ENCODE results near the gene VDAC1. TPM values are rescaled to one million over a fixed set of nuclear protein-coding genes. Genes with fewer than 3 reads are reported as not detected.

VDAC1 gene
- total RNA-seq, 4 donors from 2014 or later, result 84.4 to 121 (median 112) TPM

DNA sequence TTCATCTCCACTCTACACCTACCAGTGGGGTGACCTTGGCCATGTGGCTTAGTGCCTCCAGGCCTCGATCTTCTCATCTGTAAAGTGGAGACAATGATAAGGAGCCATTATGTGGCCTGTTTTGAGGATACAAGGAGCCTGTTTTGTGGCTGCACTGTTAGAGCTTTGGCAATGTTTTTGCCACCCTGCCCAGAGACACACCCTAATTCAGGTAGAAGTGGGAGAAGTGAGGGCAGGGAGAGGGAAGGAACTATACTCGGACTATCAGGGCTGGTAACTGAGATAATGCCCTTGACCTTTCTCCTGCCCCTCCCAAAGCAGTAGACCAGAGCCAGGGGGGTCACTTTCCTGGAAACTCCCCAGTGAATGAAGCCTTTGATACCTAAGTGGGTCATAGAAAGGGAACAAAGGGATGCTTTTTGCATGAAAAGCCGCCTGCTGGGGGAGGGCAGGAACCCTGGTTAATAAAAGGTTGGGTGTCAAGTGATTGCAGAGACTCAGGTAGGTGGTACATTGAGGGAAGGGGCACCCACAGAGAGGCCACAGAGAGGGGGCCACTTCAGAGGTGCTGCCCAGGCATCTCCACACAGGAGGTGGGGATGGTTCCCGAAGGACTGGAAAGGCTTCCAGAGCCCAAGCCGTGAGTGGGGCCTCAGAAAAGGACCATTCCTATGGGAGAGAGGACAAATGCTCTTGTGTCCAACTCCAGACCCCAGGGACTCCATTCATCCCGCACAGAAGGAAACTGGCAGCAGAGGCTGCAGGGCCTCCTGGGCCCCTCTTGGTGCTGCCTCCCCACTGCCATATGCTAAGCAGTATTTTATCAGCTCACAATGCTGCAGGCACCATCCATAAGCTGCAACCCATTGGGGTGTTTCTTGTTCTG, 42.3 kb upstream of the VDAC1 start:
- TF ChIP-seq, protein P1, sequence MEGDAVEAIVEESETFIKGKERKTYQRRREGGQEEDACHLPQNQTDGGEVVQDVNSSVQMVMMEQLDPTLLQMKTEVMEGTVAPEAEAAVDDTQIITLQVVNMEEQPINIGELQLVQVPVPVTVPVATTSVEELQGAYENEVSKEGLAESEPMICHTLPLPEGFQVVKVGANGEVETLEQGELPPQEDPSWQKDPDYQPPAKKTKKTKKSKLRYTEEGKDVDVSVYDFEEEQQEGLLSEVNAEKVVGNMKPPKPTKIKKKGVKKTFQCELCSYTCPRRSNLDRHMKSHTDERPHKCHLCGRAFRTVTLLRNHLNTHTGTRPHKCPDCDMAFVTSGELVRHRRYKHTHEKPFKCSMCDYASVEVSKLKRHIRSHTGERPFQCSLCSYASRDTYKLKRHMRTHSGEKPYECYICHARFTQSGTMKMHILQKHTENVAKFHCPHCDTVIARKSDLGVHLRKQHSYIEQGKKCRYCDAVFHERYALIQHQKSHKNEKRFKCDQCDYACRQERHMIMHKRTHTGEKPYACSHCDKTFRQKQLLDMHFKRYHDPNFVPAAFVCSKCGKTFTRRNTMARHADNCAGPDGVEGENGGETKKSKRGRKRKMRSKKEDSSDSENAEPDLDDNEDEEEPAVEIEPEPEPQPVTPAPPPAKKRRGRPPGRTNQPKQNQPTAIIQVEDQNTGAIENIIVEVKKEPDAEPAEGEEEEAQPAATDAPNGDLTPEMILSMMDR (IDR thresholded peaks at IDR 0.05; ENCODE audit: low read depth), result no peak

DNA sequence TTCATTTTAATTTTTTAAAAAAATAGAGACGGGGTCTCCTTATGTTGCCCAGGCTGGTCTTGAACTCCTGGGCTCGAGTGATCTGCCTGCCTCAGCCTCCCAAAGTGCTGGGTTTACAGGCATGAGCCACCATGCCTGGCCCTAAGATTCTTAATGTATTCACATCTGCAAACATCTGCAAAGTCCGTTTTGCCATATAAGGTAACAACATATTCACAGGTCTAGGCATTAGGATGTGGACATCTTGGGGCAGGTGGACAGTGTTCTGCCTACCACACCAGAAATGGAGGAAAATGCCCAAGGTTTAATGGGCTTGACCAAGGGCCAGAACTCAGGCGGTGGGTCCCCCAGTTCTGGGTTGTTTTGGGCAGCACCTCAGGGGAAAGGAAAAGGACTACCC, 41.6 kb upstream of the VDAC1 start:
- TF ChIP-seq, protein P1 (IDR thresholded peaks at IDR 0.05; ENCODE audit: low read depth), result no peak

DNA sequence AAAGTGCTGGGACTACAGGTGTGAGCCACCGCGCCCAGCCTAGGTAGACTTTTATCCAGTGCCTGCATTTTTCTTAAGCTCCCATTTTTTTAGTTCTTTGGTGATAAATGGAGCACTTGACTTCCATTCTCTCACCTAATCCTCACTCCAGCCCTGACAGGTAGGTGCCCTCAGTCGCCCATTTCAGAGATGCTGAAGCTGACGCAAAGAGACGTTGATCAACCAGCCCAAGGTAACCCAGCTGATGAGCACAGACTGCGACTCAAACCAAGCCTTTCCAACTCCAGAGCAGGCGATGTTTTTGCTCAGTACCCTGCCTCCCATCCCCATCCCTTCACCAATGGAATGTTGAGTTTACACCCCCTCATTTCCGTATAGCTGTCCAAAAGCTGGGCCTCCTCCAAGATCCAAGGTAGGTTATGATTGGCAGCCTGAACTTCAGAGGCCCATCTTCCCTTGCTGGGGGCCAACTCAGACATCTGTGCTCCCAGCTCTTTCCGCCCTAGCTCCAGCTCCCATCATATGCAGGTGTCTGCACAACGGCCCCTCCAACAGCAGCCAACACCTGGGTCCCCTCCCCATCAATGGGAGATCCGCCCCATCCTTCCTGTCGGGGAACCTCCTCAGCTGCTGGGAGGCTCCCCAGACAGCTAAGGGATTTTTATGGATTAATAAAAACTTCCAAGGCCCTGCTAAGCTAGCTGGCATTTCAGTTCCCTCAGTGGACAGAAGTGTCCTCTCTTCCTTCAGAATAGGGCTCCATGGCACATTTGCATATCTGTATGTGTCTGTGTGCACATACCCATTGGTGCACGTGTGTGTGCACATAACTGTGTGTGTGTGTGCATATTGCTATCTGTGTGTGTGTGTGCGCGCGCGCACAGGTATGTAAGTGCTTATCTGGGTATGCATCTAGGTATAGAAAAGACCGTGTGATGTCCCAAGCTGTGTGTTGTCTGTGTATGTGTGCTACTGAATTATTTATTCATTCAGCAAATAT, 39.3 kb upstream of the VDAC1 start:
- TF ChIP-seq, protein P1 (IDR thresholded peaks at IDR 0.05; ENCODE audit: low read depth), result no peak

DNA sequence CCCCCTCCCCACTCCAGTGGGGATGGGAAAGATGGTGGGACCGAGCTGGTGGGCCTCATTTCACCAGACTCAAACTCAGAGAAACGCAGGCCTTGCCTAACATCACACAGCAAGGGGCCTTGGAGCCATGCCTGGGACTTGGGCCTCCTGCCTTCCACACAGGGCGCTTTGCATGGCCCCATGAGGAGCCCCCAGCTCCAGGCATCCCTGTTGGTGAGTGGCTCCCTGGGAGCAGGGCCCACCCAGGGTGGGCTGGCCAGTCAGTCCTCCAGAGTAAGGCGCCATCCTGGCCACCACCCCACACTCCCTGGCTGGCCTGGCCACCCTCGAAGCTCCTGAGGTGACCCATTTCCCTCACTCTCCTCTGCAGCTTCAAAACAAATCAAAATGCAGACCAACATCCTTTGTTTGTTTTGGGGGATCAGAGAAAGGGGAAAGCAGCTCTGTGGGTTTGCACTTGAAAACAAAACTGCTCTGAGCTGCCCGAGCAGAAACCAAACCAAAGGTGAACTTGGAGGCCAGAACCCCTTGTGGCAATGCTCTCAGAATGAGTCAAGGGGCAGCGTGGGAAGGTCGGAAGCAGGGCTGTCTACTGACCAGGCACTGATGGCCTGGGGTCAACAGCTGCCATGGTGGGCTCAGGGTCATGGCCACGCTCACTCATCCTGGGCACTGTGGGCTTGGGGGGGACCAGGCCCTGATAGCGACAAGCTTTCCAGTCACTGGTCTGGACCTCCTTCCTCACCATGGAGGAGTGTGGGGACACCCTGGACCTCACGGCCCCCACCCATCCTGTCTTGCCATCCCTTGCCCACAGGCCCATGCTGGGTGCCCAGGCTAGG, 37.0 kb upstream of the VDAC1 start:
- TF ChIP-seq, protein P1 (IDR thresholded peaks at IDR 0.05; ENCODE audit: low read depth), result no peak

DNA sequence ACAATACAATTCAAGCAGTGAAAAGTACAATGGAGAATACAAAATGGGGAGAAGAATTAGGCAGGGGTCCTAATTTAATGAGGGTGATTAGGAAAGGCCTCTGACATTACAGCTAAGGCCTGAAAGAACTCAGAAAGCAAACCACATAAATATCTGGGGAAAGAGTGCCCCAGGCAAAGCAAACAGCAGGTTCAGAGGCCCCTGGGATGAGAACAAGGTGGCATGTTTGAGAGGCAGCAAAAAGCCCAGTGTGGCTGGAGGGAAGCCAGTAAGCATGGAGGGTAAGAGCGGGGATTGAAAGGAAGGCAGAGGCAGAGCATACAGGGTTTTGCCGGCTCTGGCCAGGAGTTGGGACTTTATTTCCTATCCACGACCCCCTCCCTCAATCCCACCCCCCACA, 33.4 kb upstream of the VDAC1 start:
- TF ChIP-seq, protein P1 (IDR thresholded peaks at IDR 0.05; ENCODE audit: low read depth), result no peak

DNA sequence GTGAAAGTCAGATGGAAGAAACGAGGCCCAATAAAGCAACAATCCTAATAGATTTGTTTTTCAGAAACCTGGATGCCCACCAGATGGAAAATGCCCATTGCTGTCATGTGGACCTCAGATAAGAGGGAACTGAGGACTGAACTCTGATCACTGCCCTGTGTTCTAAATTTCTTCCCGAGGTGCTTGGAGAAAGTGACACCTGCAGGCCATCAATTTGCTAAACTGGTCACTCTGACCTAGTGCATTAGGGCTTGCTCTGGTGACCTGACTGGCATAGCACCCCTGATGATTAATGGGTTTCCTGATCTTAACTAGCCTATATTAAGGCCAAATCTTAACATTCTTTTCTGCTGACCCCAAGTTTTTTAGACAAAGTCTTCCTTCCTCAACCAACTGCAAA, 32.4 kb upstream of the VDAC1 start:
- TF ChIP-seq, protein P1 (IDR thresholded peaks at IDR 0.05; ENCODE audit: low read depth), result no peak
